NB4 (cell line): Measurements from ENCODE around the gene S100A6.

Experiments
- MAX ChIP-seq: IDR thresholded peaks from 2 replicates; pipeline ENCODE4 v1.6.1; 2011; ENCODE audit warnings: low read depth, low read length
- POLR2A ChIP-seq: IDR thresholded peaks from 2 replicates; pipeline ENCODE4 v1.6.1; 2011; ENCODE audit warnings: mild to moderate bottlenecking; ENCODE audit not compliant: insufficient read length; ENCODE audit errors: extremely low read depth
- TF ChIP-seq, protein P1 (sequence below): IDR thresholded peaks from one replicate; pipeline ENCODE4 v1.5.1; 2012; ENCODE audit warnings: low read depth, low read length

GRCh38 chr1:153493343-153493960 is 42.3 kb downstream of the S100A6 start:
- TF ChIP-seq, protein P1, sequence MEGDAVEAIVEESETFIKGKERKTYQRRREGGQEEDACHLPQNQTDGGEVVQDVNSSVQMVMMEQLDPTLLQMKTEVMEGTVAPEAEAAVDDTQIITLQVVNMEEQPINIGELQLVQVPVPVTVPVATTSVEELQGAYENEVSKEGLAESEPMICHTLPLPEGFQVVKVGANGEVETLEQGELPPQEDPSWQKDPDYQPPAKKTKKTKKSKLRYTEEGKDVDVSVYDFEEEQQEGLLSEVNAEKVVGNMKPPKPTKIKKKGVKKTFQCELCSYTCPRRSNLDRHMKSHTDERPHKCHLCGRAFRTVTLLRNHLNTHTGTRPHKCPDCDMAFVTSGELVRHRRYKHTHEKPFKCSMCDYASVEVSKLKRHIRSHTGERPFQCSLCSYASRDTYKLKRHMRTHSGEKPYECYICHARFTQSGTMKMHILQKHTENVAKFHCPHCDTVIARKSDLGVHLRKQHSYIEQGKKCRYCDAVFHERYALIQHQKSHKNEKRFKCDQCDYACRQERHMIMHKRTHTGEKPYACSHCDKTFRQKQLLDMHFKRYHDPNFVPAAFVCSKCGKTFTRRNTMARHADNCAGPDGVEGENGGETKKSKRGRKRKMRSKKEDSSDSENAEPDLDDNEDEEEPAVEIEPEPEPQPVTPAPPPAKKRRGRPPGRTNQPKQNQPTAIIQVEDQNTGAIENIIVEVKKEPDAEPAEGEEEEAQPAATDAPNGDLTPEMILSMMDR, result no peak
- no peak for TF ChIP-seq POLR2A
- TF ChIP-seq MAX, result no peak
